Measurements from ENCODE around the gene ZNF830.
"Not testable (repeated sequence)": the region's sequence is repeated elsewhere in the genome, so short reads cannot be mapped to it uniquely, and the experiment has no call there.

ZNF830 gene, protein sequence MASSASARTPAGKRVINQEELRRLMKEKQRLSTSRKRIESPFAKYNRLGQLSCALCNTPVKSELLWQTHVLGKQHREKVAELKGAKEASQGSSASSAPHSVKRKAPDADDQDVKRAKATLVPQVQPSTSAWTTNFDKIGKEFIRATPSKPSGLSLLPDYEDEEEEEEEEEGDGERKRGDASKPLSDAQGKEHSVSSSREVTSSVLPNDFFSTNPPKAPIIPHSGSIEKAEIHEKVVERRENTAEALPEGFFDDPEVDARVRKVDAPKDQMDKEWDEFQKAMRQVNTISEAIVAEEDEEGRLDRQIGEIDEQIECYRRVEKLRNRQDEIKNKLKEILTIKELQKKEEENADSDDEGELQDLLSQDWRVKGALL

DNA sequence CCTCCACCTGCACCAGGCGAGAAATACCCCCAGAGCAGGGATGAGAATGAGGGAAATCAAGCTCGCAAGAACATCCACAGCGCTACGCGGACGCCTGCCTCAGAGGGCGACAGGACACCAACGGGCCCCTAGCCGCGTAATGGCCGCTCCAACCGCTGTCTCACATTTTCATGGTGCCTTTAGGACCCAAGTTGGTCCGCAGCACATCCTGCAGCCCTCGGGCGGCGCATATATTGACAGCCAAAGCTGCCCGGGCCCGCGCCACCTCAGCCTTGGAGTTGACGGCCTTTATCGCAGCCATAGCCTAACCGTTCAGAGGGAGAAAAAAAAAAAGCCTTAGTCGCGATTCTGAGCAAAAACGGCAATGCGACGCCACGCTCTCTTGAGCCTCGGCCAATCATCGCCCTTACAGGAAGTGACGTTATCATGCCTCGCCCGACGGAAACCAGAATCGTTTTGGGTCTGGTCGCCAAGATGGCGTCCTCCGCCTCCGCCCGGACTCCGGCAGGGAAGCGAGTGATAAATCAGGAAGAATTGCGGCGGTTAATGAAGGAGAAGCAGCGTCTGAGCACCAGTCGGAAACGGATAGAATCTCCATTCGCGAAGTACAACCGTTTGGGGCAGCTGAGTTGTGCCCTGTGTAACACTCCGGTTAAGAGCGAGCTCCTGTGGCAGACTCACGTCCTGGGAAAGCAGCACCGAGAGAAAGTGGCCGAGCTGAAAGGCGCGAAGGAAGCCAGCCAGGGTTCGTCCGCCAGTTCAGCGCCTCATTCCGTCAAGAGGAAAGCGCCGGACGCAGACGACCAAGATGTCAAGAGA is at the start of gene ZNF830, which contains the start of gene CCT6B:
Gene ZNF830, plus strand, starts transcription at position 448 of the 819 bp plus-strand sequence. Its CDS starts 27 bp downstream, at position 475.
Gene CCT6B, minus strand, starts transcription at position 368 of the 819 bp plus-strand sequence. Its CDS starts 67 bp downstream, at position 301.
- peak; percentile 75 to 81 for DNase-seq (ENCODE audit: low read depth in 2 of 2)

DNA sequence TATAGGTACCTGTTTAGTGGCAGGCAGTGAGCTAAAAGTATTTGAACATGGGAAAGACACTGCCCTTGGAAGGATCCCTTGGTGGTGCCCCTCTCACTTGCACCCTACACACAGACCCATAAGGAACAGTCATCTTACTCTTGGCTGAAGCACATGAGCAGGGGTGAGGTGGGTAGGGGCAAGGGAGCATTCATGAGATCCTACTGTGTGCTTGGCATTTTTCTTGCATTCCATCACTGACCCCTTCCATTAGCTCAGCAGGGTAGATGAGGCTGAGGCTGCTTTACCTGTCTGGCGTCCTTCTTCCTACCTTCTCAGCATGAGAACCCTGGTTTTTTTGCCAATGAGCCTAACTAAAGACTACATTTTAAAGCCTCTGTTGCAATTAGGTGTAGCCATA is 48.3 kb upstream of the ZNF830 start:
- no peak for DNase-seq (ENCODE audit: low read depth in 2 of 2)

DNA sequence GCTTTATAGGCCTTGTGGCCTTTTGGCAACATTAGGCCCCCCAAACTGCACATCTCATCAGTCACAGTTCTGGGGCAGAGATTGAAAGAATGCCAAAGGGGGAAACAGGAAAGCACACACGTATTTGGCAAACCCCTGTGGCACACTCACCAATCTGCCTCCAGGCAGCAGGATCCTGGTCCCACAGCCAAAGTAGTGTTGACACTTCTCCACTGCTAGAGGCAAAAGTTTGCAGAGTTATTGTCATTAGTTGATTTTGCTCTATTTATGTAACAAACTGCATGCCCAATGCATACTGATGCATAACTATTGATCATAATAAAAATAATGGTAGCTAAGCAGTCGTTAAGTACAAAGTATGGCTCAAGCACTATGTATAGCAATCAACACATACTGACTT is 45.2 kb upstream of the ZNF830 start:
- DNase-seq (ENCODE audit: low read depth in 2 of 2) = no peak

DNA sequence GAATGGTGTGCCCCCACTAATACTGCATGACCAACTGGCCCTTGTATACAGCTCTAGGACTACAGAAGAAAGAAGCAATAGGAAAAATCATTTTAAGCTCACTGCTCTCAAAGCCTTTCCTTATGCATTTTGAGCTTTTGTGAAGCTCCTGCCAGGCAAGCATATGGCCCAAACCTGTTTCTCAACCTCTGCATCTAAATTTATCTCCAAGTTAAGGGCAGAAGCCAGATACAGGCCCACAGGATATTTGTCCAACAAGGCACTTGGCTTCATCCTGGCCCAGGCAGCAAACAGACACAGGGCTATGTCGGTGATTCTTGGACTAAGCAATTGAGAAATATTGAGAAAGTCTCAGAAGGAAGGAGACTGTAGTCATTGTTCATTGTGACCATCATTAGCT is 44.0 kb upstream of the ZNF830 start:
- DNase-seq (ENCODE audit: low read depth in 2 of 2) = no peak

DNA sequence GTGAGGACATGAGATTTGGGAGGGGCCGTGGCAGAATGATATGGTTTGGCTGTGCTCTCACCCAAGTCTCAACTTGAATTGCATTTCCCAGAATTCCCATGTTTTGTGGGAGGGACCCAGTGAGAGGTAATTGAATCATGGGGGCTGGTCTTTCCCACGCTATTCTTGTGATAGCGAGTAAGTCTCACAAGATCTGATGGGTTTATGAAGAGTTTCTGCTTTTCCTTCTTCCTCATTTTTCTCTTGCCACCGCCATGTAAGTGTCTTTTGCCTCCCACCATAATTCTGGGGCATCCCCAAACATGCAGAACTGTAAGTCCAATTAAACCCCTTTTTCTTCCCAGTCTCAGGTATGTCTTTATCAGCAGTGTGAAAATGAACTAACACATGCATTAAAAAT is 40.7 kb upstream of the ZNF830 start:
- no peak for DNase-seq (ENCODE audit: low read depth in 2 of 2)

DNA sequence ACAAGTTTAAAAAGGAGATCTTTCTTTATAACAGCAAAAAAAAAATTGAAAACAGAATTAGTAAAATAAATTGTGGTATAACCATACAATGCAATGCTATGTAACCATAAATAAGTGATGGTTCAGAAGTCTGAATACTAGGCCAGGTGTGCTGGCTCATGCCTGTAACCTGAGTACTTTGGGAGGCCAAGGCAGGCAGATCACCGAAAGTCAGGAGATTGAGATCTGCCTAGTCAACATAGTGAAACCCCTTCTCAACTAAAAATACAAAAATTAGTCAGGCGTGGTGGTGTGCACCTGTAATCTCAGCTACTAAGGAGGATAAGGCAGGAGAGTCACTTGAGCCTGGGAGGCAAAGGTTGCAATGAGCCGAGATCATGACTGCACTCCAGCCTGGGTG is 34.7 kb upstream of the ZNF830 start:
- DNase-seq (ENCODE audit: low read depth in 2 of 2) = no peak

DNA sequence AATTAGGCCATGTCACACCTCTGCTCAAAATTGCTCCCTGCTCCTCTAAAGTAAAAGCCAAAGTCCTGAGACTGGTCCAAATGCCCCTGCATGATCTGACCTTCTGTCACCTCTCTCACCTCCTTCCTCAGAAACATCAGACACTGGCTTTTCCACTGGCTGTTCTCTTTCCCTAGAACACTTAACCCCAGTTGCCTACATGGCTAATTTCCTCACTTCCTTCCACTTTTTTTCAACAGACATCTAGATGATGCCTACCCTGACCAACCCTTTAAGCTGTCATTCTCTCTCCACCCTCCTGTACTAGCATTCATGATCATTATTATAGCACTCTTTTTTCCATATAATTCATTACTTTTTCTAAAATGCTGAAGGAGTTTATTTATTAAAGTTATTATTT is 31.1 kb upstream of the ZNF830 start:
- DNase-seq (ENCODE audit: low read depth in 2 of 2) = no peak

DNA sequence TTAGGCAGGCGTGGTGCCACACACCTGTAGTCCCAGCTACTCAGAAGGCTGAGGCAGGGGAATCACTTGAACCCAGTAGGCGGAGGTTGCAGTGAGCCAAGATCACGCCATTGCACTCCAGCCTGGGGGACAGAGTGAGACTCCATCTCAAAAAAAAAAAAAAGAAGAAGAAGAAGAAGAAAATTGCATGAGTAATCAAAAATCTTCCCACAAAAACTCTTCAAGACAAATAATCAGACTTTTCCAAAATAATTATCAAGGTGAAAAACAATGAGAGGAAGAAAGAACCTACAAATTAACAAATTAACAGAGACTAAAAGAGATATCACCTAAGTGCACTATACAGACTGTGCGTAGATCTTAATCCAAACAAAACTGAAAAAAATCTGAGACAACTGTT is 10.6 kb upstream of the ZNF830 start:
- DNase-seq (ENCODE audit: low read depth in 2 of 2) = not testable (repeated sequence)

DNA sequence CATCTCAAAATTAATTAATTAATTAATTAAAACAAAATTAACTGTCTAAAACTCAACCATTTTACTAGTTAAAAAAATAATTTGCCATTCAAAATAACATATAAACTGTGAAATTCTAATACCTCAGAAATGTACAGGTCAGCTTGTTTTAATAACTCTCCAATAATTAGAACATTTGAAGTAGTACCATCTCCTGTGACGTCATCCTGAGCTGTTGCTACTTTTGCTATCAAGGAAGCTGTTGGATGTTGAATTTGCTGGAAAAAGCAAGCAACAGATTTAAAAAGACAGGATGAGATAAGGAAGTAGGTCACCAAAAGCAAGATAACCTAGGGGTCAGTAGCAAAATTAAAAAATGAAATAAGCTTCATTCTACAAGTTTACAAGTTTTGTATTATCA is 2.9 kb upstream of the ZNF830 start:
- DNase-seq (ENCODE audit: low read depth in 2 of 2) = no peak

DNA sequence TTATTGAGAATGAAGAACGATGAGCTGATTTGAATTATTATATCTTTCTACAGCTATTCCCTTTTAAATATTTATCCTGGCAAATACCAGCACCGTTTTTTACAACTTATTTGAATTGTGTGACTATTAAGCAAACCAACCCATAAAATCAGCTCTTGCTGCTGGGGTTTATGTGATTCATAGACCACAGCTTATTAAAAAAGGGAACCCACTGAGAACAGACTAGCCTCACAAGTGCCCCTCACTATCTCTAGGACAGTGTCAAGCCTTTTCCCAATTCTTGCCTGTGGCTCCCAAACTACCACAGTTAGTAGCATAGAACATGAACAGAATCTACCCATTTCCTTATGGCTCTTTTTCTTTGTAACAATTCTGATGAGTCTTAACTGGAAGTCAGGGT is 12.8 kb downstream of the ZNF830 start:
- DNase-seq (ENCODE audit: low read depth in 2 of 2) = no peak

DNA sequence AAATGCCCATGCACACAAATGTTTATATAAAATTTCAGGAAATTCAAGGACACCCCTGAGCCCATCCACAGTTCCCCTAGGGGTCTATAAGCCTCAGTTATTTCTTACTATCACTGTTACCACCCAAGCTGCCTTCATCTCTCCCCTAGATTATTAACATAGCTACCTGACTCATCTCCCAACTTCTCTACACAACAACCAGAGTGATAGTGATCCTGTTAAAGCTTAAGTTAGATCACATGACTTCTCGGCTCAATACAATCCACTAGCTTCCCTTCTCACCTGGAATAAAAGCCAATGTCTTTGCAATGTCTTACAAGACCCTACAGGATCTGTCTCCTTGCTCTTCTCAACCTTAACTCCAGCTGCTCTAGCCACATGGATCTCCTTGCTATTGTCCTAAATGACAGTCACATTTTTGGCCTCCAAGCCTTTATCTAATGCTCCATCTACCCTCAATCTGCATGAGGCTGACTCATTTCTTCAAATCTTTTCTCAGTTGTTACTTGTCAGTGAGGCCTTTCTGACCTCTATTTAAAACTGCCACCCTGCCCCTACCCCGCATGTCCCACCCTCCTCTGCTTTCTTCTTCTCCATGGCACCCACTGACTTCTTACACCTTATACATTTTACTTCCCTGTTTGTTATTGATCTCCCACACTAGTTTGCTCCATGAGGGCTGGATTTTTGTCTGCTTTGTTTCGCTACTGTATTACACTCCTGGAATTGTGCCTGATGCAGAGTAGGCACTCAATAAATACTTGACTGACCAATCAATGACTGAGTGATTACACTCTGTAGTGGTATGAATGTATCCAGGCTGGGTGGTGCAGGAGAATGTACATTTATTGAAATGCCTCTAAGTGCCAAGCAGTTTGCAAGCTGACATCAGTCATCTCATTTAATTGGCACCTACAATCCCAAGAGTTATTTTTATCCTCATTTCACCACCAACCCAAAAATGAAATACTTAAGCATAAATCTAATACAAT is 13.8 kb downstream of the ZNF830 start:
- no peak for DNase-seq (ENCODE audit: low read depth in 2 of 2)

DNA sequence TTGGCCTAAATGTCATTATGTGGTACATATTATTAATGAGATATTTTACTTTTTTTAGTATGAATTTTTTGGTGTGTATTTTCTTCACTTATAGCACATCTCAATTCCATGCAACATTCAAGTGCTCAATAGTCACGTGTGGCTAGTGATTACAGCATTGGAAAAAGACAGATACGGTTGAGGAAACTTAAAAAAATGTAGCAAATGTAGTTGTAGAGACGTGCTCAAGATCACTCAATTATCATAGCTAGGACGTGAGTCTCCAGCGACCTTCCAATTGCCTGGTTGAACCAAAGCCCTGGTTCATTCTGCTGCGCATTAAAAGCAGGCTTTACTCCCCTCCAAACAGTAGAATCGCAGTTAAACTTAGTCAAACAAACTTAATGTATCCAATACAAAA is 17.8 kb downstream of the ZNF830 start:
- no peak for DNase-seq (ENCODE audit: low read depth in 2 of 2)

DNA sequence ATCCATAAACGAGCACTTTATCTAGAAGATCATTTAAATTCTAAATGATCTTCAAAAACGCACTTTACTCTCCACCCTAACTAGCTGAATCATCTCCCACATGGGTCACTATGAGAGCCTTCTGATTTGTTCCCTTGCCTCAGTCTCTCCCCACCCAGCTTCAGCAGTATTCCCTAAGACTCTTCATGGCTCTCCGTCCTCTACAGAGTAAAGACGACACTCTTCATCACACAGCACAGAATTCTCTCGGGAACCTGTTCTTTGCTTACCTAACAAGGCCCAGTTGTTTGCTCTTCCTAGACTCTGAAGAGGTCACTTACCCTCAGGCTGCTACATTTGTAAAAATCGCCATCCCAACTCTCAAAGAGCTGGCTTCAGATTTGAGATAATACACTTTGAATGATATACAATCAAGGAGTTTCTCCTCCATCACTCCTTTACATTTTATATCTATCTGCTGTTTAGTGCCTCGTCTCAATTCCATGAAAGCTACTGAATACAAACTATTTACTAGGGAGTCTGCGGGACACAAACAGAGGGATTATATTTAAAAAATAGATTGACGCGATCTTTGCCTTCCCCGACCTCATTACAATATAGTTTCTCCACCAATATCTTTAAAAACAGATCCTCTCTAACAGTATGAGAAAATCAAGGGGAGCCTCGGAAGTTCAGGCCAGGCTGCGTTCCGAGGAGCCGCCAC is 18.5 kb downstream of the ZNF830 start:
- DNase-seq (ENCODE audit: low read depth in 2 of 2) = no peak

DNA sequence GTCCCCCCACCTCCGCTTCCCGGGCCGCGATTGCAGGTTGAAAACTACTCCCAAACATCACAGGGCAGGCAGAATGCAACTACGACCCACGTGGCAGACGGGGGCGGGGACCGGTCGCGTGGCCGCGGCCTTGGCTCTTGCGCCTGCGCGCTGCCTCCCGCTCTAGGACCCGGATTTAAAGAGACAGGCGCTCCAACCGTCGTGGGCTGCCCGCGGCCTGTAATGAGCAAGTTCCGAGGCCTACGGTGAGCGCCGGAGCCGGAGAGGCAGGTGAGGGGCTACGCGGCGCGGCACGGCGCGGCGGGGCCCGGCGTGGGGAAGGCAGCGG is 19.0 kb downstream of the ZNF830 start, which contains the start of gene LIG3:
Gene LIG3, plus strand, starts transcription at position 160 of the 328 bp plus-strand sequence. CDS start 2,494 bp downstream, outside the sequence.
- DNase-seq (ENCODE audit: low read depth in 2 of 2) = peak; percentile 89

DNA sequence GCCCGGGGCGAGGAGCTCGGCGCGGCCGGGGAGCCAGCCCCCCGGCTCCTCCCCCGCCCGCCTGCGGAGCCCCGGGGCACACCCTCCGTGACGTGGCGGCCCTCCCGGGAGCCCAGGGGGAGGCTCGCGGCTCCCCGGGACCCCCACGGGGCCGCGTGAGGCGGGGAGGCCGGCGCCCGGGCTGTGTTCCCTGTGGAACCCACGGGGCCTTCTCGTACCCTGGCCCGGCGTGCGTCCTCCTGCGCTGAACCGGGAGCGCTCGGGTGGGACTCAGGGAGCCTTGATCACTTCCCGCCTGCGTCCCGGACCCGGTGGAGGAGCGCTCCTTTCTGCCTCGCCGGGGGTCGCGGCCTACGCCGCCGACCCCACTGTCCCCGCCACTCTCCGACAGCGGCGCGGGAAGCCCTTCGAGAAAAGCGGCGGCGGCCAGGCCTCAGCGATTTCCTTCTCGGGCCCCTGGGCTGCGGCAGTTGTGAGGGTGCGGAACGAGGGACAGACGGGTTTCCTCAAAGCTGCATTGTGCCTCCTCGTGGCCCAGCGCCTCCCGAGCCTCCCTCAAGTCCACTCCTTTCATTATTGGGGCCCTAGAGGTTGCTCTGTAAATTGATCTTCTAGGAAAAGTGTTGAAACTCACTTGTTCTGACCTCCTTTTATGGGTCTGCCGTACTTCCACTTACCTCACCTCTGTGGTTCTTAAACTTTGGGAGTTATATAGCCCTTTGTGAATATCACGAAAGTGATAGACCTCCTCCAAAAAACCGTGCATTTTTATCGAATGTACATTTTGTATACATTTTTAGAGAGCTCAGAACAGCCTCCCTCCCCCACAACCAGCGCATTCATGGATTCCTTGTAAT is 19.6 kb downstream of the ZNF830 start:
- peak; percentile 57 to 61 for DNase-seq (ENCODE audit: low read depth in 2 of 2)

DNA sequence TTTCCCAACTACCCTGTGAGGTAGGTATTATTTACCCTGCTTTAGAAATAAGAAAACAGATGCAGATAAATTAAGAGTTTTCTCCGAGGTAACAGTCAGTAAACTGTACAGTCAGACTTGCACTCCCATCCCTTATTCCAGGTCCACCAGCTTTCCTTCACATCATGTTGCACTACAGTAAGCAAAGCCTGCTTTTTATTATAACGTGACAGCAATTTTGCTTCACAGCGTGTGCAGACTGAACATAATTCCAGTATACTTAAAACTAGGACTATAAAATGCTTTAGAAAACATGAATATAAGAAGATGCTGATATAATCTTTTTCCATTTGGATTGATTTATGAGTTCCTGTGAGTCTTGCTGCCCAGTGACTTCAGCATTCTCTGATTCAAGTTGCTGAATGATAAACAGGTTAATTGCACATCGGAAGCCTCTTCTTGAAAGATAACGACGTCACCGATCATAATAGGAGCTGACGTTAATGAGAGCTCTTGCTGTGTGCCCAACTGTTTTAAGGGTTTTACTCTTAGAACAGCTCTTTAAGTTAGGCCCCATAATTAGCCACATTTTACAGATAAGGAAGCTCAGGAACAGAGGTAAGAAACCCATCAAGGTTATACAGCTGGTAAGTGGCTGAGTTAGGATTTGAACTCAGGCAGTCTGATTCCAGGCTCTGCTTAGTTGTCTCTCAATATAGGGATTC is 20.4 kb downstream of the ZNF830 start:
- no peak for DNase-seq (ENCODE audit: low read depth in 2 of 2)

DNA sequence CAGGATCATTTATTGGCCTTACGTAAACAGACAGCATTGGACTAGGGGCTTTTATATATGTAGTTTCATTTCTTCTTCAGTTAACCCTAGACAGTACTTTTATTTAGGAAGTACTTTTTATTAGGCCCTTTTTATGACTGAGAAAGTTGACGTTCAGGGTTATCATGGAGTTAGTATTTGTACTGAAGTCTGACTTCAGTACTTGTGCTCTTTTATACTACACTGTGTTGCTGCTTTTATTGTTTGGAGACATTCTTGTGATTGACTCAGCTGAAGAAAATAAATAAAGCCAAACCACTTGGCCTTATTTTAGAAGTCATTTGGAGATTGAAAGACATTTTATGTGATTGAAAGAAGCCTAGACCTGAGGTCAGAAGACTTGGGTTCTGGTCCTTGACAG is 25.9 kb downstream of the ZNF830 start:
- DNase-seq (ENCODE audit: low read depth in 2 of 2) = no peak

DNA sequence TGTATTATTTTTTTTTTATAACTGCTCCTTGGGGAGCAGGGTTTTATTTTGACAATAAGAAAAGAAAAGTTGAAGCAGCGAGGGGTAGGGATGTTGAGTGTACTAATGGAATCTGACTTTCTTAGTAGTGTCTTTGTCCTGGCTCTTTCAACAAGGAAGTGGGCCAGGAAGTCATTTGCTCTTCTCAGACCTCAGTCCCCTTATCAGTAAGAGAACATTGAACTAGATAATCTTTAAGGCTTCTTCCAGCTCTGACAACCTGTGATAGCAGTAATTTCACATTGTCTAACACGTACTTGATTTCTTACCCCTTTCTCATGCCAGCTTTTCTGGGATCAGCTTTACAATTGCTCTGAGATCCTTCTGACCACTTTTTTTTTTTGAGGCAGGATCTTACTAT is 27.3 kb downstream of the ZNF830 start:
- no peak for DNase-seq (ENCODE audit: low read depth in 2 of 2)

DNA sequence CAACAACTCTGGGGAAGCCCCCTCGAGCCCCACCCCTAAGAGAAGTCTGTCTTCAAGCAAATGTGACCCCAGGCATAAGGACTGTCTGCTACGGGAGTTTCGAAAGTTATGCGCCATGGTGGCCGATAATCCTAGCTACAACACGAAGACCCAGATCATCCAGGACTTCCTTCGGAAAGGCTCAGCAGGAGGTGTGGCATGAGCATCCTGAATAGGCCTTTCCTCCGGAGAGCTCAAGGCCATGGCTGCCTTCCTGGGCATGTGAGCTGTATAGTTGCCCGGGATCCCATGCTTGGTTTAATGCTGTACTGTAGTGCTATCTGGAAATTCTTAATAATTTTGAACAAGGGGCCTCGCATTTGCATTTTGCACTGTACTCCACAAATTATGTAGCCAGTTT is 28.1 kb downstream of the ZNF830 start:
- no peak for DNase-seq (ENCODE audit: low read depth in 2 of 2)
